Skin epidermis (tissue), 12 donors: Measurements from ENCODE around the gene IL1RAPL1.

ENCODE experiments used
- H3K27ac ChIP-seq, 21 experiments: fragments of 200-600 bp; sonication (generic) in 11 of 21; one replicate each; pipeline ENCODE4 v1.5.0; 2020; ENCODE audit warnings: mild to moderate bottlenecking in 3 of 21, inconsistent platforms in 2 of 21, moderate library complexity in 2 of 21
- H3K4me3 ChIP-seq, 7 experiments: fragments of 200-600 bp; sonication (generic) in 2 of 7; one replicate each; pipeline ENCODE4 v1.5.0; 2020; ENCODE audit warnings: inconsistent platforms in 2 of 7, mild to moderate bottlenecking in 2 of 7, moderate library complexity in 1 of 7

The IL1RAPL1 gene

DNA sequence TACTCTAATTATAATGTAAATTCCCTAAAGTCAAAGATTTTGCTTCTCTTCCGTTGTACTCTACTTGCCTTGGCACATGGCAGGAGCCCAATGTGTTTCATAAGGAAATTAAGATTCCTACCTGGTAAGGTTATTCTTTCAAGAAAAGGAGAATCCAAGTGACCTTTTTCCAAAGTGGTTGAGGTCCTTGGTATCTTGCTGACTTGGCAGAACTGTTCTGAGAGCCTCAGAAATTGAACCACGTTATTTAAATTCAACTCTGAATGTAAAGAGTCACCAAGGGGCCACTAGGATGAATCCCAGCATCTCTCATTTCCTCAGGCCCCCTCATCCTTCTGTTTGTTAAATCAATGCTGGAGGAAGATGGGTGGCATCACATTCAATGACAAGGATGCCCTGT, 1209.9 kb downstream of the IL1RAPL1 start:
- Histone ChIP-seq H3K4me3 (no peak overlapping the region), H3K27ac (no peak overlapping the region)

DNA sequence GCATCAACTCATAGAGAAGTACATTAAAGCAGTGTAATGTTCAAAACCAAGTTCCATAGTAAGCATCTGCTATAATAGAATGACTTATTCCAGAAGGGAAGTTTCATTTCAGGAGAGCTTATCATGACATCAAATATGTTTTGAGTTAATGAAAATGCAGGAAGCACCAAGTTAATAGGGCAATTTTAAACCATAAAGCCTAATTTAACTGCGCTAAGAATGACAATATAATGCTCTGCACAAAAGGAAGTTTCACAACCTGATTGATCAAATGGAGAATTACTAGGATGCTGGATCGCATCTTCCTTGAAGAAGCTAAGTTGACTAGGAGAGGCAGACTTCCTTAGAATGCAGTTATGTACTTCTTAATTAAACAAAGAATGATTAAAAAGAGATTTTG, 1211.2 kb downstream of the IL1RAPL1 start:
- H3K4me3 ChIP-seq = no peak overlapping the region
- no peak overlapping the region for H3K27ac ChIP-seq

DNA sequence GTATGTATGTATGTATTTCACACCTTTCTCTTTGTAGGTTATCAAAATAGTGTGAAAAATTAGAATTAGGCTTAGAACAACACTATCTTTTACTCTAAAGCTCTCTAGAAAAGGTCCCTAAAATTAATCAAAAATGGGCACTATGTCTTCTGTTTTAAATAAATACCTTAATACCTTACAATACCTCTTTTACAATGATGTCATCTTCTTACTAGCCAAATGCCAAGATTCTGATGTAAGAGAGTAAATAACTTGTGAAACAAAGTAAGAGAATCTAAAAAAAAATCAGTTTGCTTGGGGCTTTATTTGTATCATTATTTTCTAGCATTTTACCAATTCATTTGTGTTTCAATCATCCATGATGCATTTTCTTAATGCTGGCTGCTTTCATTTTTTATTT, 1225.9 kb downstream of the IL1RAPL1 start:
- Histone ChIP-seq H3K4me3 (no peak overlapping the region), H3K27ac (no peak overlapping the region)

DNA sequence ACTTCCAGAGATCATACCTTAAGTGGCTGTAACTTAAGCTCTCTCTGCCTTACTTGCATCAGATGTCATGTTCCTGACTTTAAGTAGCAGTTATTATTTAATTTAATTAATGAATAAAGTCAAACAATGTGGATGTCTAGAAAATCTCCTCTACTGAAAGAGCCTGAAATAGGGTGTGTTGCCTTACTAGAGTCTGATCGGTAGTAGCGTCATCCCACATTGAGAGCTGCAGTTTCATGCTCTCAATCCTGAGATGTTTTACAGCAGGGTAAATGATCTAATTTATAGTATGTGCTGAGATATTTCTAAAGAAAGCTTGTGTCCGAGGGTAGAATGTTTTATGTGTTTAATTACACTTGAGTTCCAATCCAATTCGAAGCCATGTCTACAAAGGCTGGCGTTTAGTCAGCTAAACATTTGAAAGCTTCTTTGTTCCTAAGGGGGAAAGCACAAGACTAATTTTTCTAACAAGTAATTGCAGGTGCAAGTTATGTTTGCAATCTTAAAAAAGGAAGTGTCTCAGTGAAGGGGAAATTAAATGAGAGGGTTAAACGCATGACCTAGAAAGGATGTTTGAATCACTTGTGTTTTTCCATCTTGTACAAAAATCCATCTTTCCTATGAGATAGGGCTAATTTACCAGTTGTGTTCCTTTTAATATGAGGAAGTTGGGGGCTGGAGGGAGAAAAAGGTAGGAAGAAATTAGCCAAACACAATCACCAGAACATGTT, 1237.1 kb downstream of the IL1RAPL1 start:
- Histone ChIP-seq H3K27ac (no peak overlapping the region), H3K4me3 (no peak overlapping the region)

DNA sequence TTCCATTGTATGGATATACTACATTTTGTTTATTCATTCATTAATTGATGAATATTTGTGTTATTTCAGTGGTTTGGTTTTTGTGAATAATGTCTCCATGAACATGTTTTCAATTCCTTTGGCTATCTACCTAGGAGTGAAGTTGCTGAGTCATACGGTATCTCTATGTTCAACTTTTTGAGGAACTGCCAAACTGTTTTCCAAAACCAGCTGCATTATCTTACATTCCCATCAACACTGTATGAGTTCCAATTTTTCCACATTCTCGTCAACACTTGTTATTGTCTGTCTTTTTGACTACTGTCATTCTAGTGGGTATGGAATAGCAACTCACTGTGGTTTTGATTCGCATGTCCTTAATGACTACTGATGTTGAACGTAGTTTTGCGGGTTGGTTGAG, 1239.5 kb downstream of the IL1RAPL1 start:
- Histone ChIP-seq H3K4me3 (no peak overlapping the region), H3K27ac (no peak overlapping the region)

DNA sequence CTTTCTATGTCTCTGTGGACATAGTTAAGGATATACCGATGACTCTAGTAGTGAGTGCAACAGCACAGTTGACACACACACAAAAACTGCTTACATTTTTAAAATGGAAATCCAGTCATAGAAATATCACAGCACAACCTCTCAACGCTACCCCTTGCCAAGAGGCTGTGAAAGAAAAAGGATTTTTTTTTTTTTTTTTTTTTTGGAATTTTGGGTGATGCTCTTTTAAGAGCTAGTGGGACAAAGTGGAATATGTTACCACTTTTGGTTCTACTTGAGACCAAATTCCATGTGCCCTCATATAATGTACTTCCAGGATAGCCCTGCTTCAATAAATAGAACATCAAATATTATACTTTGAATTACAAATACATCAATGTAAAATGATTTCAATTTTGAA, 1247.1 kb downstream of the IL1RAPL1 start:
- Histone ChIP-seq H3K27ac (no peak overlapping the region), H3K4me3 (no peak overlapping the region)

DNA sequence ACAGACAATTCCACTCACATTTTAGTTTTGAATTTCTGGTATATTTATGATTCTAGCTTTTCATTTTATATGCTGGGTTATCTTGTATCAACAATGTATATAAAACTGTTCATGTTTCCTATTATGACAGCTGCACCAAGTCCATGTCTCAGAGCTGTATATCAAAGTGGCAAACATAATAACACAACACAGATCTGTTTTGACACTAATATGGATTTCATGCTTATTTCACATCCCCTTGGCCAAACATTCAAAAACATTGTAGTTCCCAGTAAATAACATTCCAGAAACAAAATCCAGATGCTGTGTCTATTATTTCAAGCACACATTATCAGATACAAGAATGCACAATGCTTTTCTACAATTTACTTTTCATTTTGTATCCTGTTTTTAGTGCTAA, 1247.5 kb downstream of the IL1RAPL1 start:
- H3K4me3 ChIP-seq = no peak overlapping the region
- no peak overlapping the region for H3K27ac ChIP-seq

DNA sequence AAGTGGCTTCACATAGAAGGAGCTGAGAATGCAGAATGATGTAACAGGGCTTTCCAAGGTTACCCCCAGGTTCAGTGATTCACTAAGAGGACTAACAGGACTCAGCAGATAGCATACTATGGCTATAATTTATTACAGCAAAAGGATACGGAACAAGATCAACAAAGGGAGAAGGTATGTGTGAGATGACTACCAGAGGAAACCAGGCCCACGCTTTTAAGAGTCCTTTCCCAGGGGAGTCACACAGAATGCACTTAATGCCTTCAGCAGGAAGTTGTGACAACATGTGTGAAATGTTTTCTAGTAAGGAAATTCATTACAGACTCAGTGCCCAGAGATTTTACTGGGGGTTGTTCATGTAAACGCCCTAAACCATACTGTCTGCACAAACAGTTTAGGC, 1254.5 kb downstream of the IL1RAPL1 start:
- Histone ChIP-seq H3K27ac (no peak overlapping the region), H3K4me3 (no peak overlapping the region)

DNA sequence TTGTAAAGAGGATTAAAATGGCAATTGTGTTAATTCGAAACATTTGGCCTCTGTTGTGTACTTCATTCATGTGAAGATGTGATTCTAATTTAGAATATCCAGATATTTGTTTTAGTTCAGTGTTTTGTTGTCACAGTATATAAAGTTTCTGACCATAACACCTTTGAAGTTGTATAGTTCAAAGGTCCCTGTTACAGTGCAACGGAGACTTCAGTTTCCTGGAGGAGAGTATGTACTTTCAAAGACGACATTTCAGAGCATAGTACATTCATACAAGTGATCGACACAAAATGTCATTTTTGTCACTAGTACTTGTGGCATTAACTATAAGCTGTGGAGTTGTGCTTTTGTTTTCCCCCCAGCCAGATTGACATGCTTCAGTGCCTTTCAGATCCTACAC, 1255.3 kb downstream of the IL1RAPL1 start:
- Histone ChIP-seq H3K27ac (no peak overlapping the region), H3K4me3 (no peak overlapping the region)

DNA sequence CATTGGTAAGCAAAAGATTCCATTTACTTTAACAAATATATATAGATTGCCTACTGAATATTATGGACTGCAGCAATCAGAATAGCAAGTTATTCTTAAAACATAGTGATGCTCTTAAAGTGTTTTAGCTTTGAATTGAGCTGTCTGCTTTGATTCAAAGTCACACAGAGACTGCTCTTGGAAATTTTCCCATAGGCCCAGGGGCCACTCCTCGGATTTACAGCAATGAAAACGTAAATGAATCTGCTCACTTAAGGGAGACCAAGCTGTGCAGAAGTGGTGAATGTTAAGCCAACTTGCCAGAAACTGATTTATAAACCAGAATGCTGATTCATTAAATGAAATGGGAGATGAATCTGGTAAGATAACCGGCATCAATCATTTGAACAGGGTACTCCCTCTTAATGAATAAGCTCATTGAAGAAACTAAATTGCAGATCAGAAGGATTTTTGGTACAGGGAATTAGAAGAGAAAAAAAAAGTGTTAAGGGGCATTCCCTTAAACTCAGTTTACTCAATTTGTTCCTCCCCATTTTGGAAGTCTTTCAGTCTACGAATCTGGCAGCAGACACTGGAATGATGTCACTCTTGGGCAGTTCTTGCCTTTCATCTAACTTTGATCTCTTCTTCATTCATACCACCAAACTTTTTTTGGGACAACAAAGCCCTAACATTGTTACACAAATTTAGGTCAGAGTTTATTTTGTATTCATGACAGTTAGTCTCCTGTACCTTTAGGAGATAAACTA, 1264.8 kb downstream of the IL1RAPL1 start:
- H3K27ac ChIP-seq = no peak overlapping the region
- H3K4me3 ChIP-seq = no peak overlapping the region

DNA sequence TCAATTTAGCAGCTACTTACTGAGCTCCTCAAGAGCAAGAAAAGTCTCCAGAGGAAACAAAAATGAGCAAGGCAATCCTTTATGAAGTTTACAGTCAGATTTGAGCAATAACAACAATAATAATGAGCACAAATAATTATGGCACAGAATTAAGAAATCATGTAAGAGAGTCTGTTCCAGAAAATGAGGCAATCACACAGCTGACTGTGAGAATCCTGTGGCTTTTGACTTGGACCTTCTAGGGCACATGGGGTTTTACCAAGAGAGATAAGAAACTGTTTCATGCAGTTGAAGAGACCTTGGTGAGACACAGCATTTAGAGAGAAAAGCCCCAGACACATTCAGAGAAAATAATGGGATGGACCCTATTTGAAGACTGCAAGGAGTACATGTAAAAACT, 1265.5 kb downstream of the IL1RAPL1 start:
- Histone ChIP-seq H3K4me3 (no peak overlapping the region), H3K27ac (no peak overlapping the region)

DNA sequence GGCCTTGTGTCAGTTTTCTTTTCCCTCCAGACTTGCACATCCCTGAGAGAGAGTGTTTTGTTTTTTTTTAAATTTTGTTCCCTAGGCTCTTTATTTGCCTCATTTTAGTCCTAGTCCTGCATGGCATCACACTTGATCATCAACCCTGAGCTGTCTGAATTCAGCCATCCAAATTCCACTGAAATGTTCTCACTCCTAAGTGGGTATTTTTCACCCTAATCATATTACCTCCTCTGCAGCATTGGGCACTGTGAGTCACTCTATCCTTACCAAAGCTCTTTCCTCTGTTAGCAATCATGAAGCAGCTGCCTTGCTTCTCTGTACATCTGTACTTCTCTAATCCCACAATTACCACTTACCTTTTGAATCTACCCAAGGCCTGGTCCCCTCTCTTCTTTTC, 1271.5 kb downstream of the IL1RAPL1 start:
- Histone ChIP-seq H3K27ac (no peak overlapping the region), H3K4me3 (no peak overlapping the region)

DNA sequence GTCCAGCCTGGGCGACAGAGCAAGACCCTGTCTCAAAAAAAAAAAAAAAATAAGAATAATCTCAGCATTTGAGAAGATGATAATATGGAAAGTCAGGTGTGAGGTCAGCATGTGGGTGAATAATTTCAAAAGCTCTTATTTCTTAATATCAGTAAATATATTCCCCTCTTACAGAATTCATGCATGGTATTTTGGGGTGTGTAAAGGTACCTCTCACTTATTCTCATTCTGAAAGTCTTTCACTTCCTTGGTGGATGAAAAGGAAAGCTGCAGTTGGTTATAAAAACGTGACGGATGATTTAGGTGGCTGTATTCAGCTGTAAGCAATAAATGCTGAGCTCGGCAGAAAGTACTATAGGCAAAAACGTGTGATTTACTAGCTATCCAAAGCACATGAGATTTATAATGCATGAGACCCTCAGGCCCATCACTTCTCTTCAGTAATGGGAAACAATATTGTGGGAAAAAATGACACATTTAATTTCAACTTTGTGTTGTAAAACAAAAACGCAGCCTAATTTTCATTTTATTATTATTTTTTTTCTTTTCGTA, 1275.0 kb downstream of the IL1RAPL1 start:
- no peak overlapping the region for H3K27ac ChIP-seq
- H3K4me3 ChIP-seq = no peak overlapping the region

DNA sequence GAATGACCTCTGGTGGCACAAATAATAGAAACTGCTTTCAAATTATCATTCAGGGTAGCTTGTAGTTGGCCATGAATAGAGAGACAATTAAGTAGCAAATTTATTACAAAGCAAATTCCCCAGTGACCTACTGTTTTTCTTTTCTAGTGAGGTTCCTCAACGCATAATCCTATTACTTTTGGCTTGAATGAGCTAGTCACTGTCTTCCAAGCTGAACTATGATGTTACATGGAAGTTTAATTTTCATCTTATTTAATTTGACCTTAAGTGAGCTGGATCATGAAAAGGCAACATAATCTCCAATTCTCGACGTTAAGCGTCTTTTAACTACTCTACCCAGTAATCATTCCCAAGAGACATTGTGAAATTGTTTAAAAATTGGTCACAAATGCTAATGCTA, 1280.7 kb downstream of the IL1RAPL1 start:
- Histone ChIP-seq H3K4me3 (no peak overlapping the region), H3K27ac (no peak overlapping the region)

DNA sequence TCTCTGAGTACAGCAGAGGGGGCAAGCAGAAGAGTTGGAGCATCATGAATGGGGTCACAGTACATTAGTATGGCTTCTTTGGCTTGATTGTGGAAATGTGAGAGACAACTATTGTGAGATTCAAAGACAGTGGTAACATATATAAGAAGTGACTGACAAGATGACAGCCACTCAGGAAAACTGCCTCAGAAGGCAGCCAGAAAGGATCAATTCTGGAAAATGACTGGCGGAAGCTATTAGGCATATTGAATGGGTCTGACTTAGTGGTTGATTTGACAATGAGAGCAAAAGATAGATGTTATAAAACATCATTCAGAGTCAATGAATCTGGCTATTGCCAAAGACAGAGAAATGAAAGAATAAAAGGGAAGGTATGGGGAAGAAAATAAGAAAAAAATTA, 1282.6 kb downstream of the IL1RAPL1 start:
- Histone ChIP-seq H3K27ac (no peak overlapping the region), H3K4me3 (no peak overlapping the region)

DNA sequence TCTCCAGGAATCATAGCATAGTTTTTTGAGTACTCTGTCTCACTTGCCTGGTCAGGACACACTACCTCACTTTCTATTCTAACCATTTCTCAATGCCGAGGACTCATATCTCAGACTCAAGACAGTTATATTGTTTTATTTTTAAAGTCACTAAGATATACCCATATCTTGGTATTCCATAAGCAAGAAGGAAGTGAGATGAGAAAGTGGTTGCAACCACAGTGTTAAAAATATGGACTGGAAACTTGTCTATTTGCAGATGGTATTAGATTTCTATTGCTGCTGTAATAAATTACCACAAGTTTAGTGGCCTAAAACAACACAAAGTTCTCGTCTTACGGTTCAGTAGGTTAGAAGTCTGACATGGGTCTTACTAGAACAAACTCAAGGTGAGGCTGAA, 1283.4 kb downstream of the IL1RAPL1 start:
- Histone ChIP-seq H3K27ac (no peak overlapping the region), H3K4me3 (no peak overlapping the region)

DNA sequence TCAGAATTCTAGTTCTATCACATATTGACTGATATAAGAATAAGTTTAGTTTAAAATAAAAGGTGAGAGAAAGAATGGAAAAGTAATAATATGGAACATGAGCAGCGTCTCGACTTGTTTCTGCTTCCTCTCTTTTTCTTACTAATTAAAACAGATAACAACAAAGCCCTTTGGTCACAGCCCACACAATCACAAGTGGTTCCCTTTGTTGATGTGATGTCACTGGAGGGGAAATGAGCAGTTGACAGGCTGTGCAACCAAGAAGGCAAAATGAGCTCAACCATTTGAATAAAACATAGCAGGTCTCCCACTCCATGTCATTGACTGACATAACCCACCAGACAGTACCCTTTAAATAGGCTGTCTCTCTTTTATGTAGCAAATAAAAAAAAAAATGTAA, 1285.6 kb downstream of the IL1RAPL1 start:
- Histone ChIP-seq H3K4me3 (no peak overlapping the region), H3K27ac (no peak overlapping the region)

DNA sequence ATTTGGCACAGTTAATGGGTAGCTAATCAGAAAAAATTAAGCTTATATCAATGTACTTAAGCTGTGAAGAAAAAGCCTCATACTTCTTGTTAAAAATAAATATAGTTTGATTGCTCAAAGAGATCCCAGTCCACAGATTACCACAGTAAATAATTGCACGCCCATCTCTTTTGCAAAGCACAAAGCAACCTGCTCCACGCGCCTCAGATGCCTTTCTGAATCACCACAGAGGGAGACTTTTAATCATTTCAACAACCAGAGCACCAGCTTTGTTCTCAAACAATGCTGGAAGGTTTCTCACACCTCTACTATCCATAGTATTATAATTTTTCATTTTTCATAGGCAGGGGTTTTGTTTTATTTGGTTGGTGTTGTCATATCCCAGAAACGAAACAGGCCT, 1289.5 kb downstream of the IL1RAPL1 start:
- H3K4me3 ChIP-seq = no peak overlapping the region
- no peak overlapping the region for H3K27ac ChIP-seq

DNA sequence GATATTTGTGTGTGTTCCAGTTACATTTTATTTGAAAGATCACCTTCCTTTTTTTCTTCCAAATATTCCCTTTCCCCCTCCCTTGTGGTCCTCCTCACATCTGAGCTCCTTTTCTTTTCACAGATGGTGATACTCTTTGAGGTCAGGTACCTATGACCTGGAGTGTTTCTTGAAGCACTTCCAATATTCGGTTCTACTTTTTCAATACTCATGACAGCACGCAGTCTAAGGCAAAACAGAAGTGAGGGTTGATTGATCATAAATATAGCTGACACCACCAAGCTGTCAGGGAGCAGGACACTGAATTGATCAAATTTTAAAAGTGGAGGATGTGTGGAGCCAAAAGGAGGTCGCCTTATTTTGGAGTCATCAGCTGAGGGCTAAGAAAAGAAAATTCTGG, 1293.7 kb downstream of the IL1RAPL1 start:
- Histone ChIP-seq H3K27ac (no peak overlapping the region), H3K4me3 (no peak overlapping the region)

DNA sequence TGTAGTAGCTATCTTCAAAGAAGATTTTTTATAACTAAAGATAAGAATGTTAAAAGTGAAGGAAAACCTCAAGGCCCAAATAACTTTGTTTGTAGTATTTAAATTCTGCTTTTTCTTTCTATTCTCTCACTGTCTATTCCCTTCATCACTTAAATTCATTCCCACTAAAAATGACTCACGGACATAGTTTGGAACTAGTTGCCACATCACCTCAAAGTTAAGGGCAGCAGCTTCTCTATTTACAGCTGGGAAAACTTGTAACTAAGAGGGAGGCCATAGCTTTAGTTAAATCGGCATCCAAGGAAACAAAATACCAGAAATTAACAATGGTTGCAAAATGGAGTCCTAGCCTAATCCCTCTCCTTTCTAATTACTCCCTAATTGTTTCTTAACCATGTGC, 1302.8 kb downstream of the IL1RAPL1 start:
- Histone ChIP-seq H3K27ac (no peak overlapping the region), H3K4me3 (no peak overlapping the region)

DNA sequence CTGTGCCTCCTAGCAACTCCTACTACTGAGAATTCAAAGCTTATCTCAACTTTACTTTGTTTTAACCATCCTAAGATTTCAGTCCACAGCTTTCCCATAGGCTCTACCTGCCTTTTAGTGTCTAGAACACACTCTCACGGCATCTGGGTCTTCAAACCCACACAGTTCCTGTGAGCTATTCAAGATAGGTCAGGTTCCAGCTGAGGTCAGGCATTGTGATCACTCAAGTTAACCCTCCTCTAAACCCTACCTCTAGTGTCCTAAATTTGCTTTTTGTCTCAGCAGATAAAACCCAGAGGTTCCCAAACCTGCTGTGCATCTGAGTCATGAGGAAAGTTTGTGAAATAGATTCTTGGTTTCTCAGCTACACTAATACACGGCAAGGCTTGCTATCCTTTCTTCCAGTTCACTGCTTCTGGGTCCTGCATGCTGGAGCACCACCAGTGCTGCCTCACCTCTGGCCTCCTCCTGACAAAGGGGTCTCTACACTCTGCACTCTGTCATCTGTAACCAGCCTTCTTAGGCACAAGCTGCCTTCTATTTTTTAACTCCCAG, 1303.5 kb downstream of the IL1RAPL1 start:
- Histone ChIP-seq H3K4me3 (no peak overlapping the region), H3K27ac (no peak overlapping the region)
